K562 (cell line): ENCODE data around the gene UBE2V1. TPM values are rescaled to one million over a fixed set of nuclear protein-coding genes. Genes with fewer than 3 reads are reported as not detected.

Source experiments
- RAD21 ChIP-seq, 2 experiments: fragments of 250-450 bp in 1 of 2; fragments of 450-650 bp in 1 of 2; sonication (Bioruptor Pico) in 1 of 2; formaldehyde crosslinking in 1 of 2; IDR thresholded peaks in 1 of 2; conservative IDR thresholded peaks in 1 of 2; 2 replicates each; pipeline versions ENCODE4 v1.4.0 to v1.8.0; 2020 to 2022; ENCODE audit warnings: mild to moderate bottlenecking in 2 of 2, moderate library complexity in 1 of 2
- polyA plus RNA-seq, 8 experiments: library from polyadenylated mRNA; depleted of rRNA in 4 of 8; stranded (reverse) in 5 of 8; unstranded in 3 of 8; fragments of >200 nt; fragmentation: Nextera tagmentation in 2 of 8; fragmentation: Illumina TruSeq in 1 of 8; extraction: Ambion mirVana in 2 of 8; extraction: Trizol in 1 of 8; gene quantifications; 2 replicates each; pipeline versions ENCODE4 v1.2.1 to v1.2.3, GENCODE V29; 2011 to 2014; ENCODE audit warnings: inconsistent platforms in 1 of 8, missing spikeins in 1 of 8
- total RNA-seq, 7 experiments: library from RNA; depleted of rRNA in 6 of 7; stranded (reverse); fragments of >200 nt in 6 of 7; fragmentation: Illumina TruSeq in 2 of 7; extraction: Trizol in 2 of 7; gene quantifications; 2 replicates each; pipeline versions ENCODE4 v1.2.1 to v1.2.3, GENCODE V29; 2011 to 2021; ENCODE audit warnings: low replicate concordance in 1 of 7
- TF ChIP-seq, protein P1 (sequence below), 2 experiments: fragments of 450-650 bp; IDR thresholded peaks; 2 replicates each; pipeline ENCODE4 v1.6.1; 2018; ENCODE audit warnings: mild to moderate bottlenecking in 2 of 2, low read depth in 1 of 2; ENCODE audit not compliant: partially characterized antibody in 2 of 2
- TF ChIP-seq, protein P2 (sequence below): sonication (generic); formaldehyde crosslinking; IDR thresholded peaks from 2 replicates; pipeline ENCODE4 v1.8.0; 2022; ENCODE audit warnings: mild to moderate bottlenecking, low read depth, missing genetic modification reagents

UBE2V1 gene
- total and polyA plus RNA-seq, 9 of the 15 experiments (the other 6 are each of a cell fraction or from before 2014, with no cell fraction given), result 93.0 to 357 (median 119) TPM

GRCh38 chr20:50115591-50116367, 2.8 kb upstream of the UBE2V1 start (continued):
- TF ChIP-seq, protein P1, sequence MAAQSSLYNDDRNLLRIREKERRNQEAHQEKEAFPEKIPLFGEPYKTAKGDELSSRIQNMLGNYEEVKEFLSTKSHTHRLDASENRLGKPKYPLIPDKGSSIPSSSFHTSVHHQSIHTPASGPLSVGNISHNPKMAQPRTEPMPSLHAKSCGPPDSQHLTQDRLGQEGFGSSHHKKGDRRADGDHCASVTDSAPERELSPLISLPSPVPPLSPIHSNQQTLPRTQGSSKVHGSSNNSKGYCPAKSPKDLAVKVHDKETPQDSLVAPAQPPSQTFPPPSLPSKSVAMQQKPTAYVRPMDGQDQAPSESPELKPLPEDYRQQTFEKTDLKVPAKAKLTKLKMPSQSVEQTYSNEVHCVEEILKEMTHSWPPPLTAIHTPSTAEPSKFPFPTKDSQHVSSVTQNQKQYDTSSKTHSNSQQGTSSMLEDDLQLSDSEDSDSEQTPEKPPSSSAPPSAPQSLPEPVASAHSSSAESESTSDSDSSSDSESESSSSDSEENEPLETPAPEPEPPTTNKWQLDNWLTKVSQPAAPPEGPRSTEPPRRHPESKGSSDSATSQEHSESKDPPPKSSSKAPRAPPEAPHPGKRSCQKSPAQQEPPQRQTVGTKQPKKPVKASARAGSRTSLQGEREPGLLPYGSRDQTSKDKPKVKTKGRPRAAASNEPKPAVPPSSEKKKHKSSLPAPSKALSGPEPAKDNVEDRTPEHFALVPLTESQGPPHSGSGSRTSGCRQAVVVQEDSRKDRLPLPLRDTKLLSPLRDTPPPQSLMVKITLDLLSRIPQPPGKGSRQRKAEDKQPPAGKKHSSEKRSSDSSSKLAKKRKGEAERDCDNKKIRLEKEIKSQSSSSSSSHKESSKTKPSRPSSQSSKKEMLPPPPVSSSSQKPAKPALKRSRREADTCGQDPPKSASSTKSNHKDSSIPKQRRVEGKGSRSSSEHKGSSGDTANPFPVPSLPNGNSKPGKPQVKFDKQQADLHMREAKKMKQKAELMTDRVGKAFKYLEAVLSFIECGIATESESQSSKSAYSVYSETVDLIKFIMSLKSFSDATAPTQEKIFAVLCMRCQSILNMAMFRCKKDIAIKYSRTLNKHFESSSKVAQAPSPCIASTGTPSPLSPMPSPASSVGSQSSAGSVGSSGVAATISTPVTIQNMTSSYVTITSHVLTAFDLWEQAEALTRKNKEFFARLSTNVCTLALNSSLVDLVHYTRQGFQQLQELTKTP (IDR thresholded peaks at IDR 0.05; ENCODE audit: low read depth in 1 of 2, partially characterized antibody in 2 of 2), result peak in 1 of 2 experiments; percentile 96
- TF ChIP-seq, protein P2, sequence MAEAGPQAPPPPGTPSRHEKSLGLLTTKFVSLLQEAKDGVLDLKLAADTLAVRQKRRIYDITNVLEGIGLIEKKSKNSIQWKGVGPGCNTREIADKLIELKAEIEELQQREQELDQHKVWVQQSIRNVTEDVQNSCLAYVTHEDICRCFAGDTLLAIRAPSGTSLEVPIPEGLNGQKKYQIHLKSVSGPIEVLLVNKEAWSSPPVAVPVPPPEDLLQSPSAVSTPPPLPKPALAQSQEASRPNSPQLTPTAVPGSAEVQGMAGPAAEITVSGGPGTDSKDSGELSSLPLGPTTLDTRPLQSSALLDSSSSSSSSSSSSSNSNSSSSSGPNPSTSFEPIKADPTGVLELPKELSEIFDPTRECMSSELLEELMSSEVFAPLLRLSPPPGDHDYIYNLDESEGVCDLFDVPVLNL (CRISPR knock-in tag), result no peak
- no peak for TF ChIP-seq RAD21 (CRISPR knock-in tag; conservative IDR thresholded peaks at IDR 0.05 in 1 of 2, IDR thresholded peaks at IDR 0.05 in 1 of 2)
